Adrenal gland (tissue), 12 donors: Measurements from ENCODE around the gene LRRC46. TPM values are rescaled to one million over a fixed set of nuclear protein-coding genes. Genes with fewer than 3 reads are reported as not detected.
A peak's percentile ranks its signal among the peaks of the same experiment; 100 is the strongest.

ENCODE experiments used
- DNase-seq, 7 donors: peaks; one replicate each; pipeline ENCODE4 v3.0.0-alpha.2; 2019 to 2020
- H3K27ac ChIP-seq, 5 donors: fragments of 200-600 bp; sonication (generic) in 4 of 5; 1 replicate in 3 of 5; 2 replicates in 2 of 5; pipeline versions ENCODE4 v1.5.1 to v1.8.0; 2016 to 2020; ENCODE audit warnings: mild to moderate bottlenecking in 1 of 5
- H3K27me3 ChIP-seq: fragments of 200-600 bp; 2 replicates; pipeline ENCODE4 v1.8.0; 2021
- H3K36me3 ChIP-seq, 2 donors: fragments of 200-600 bp; replicated peaks in 1 of 2; 1 replicate in 1 of 2; 2 replicates in 1 of 2; pipeline versions ENCODE4 v1.5.1 to v1.8.0; 2018 to 2022
- H3K4me1 ChIP-seq, 2 donors: fragments of 200-600 bp; replicated peaks in 1 of 2; 1 replicate in 1 of 2; 2 replicates in 1 of 2; pipeline versions ENCODE4 v1.5.1 to v1.8.0; 2018 to 2021
- H3K4me3 ChIP-seq, 4 donors: fragments of 200-600 bp; sonication (generic) in 3 of 4; one replicate each; pipeline ENCODE4 v1.5.1; 2016 to 2018
- H3K9me3 ChIP-seq, 3 donors: fragments of 200-600 bp; sonication (generic) in 1 of 3; replicated peaks in 1 of 3; 1 replicate in 2 of 3; 2 replicates in 1 of 3; pipeline versions ENCODE4 v1.5.1 to v1.8.0; 2016 to 2021
- POLR2A ChIP-seq, 2 donors: fragments of 450-650 bp; IDR thresholded peaks; one replicate each; pipeline ENCODE4 v1.6.1; 2017; ENCODE audit warnings: antibody characterized with exemption in 2 of 2, mild to moderate bottlenecking in 2 of 2, moderate library complexity in 1 of 2
- WGBS, 4 donors: extraction: QIAGEN DNeasy Blood & Tissue Kit in 2 of 4; methylation state at CpG; one replicate each; pipeline versions ENCODE4 v1.1.5 to v1.1.7; 2013 to 2017; 5-methylcytosine and 5-hydroxymethylcytosine counted together
- intact Hi-C, 2 donors: fragments of 100-400 bp; cut with DNase I; formaldehyde crosslinking; loops; one replicate each; pipeline versions ENCODE4 v1.14.1 to v1.15.0; 2022 to 2023
- polyA plus RNA-seq, 3 donors: library from polyadenylated mRNA; stranded (reverse); fragments of 200-250 nt in 2 of 3; fragments of 350-450 nt in 1 of 3; fragmentation: Illumina TruSeq in 1 of 3; extraction: RNeasy Lipid Tissue Mini Kit (QIAGEN cat#74804) in 1 of 3; gene quantifications; one replicate each; pipeline ENCODE4 v1.2.3, GENCODE V29; 2013 to 2014
- total RNA-seq, 9 donors: library from RNA; depleted of rRNA in 4 of 9; stranded (reverse); fragments of >200 nt in 4 of 9; fragments of 120-200 nt in 1 of 9; fragmentation: NEBNext Ultra II Directional in 1 of 9; extraction: Animal tissue kit (Norgen Biotek cat#: 25700) in 1 of 9; gene quantifications; one replicate each; pipeline versions ENCODE4 v1.1.0 to v1.2.4, GENCODE V29; 2013 to 2023
- TF ChIP-seq, protein P1 (sequence below), 6 experiments: fragments of 450-650 bp in 4 of 6; fragments of 200-600 bp in 2 of 6; sonication (generic) in 1 of 6; IDR thresholded peaks; 1 replicate in 5 of 6; 2 replicates in 1 of 6; pipeline versions ENCODE4 v1.5.1 to v1.8.0; 2016 to 2021; ENCODE audit warnings: antibody characterized with exemption in 6 of 6, mild to moderate bottlenecking in 2 of 6, moderate library complexity in 1 of 6
- donor health status: healthy with polysubstance abuse.
- donor health status: Bipolar disorder and iron deficiency.
- donor health status: DM: yes; HTN: yes; CAD: no.
- donor health status: DM: no; HTN: no; CAD: no.
- donor health status: DM: no; HTN: no; CAD: no.
- donor health status: DM: yes; HTN: yes; CAD: no.

LRRC46 gene
- total and polyA plus RNA-seq, 12 donors = 0.11 to 2.3 (median 0.61) TPM; not detected in 3

DNA sequence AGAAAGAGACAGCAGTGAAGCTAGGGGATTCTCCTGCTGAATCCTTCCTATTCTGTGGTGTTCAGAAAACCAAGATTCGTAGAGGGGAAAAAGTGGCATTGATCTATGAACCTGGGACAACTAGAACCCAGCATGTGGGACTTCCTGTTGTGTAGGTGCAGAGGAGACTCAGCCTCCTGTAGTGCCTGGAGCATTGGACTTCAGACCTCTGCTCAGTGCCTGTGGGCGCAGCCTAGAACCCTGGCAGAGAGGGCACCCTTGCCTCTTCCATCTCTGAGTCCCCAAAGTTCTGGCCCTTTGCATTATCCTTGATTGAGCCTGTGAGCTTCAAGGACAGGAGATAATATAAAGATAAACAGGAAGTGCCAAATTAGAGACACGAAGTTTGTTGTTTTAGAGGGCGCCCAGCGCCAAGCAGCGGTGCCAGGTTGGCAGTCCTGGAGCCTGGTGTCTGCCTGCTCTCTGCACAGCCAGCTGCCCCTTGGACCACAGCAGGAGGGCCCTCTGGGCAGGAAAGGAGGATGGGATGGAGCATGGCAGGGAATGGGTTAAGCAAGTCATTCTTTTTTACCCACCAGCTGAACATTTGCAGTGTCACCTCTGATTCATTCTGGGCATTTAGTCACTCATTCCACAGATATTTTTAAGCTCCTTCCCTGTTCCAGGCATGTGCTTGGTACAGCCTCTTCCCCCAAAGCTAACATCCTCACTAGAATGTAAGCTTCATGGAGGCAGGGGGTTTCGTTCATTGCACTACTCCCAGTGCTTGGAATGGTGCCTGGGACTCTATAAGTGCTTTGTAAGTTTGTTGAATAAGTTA is 31.4 kb downstream of the LRRC46 start:
- no peak overlapping the region for H3K4me3 ChIP-seq
- H3K4me1 ChIP-seq = peaks cover 9 to 10% of the 10 kb centered on the region in 2 donors
- no peaks in the 10 kb centered on the region for H3K9me3 ChIP-seq
- intact Hi-C loops = no loop called here
- H3K27ac ChIP-seq = peak overlapping the region in 2 of 5 donors; percentile 9 to 39
- no peak for DNase-seq
- 52 to 70% (median 57%) methylated on average over 7 of the region's 7 CpGs for WGBS, 4 donors
- H3K36me3 ChIP-seq = no peaks in the 10 kb centered on the region
- TF ChIP-seq, protein P1, sequence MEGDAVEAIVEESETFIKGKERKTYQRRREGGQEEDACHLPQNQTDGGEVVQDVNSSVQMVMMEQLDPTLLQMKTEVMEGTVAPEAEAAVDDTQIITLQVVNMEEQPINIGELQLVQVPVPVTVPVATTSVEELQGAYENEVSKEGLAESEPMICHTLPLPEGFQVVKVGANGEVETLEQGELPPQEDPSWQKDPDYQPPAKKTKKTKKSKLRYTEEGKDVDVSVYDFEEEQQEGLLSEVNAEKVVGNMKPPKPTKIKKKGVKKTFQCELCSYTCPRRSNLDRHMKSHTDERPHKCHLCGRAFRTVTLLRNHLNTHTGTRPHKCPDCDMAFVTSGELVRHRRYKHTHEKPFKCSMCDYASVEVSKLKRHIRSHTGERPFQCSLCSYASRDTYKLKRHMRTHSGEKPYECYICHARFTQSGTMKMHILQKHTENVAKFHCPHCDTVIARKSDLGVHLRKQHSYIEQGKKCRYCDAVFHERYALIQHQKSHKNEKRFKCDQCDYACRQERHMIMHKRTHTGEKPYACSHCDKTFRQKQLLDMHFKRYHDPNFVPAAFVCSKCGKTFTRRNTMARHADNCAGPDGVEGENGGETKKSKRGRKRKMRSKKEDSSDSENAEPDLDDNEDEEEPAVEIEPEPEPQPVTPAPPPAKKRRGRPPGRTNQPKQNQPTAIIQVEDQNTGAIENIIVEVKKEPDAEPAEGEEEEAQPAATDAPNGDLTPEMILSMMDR (IDR thresholded peaks at IDR 0.05) = no peak
- no peak for TF ChIP-seq POLR2A (IDR thresholded peaks at IDR 0.05)
- peaks cover 3% of the 10 kb centered on the region for H3K27me3 ChIP-seq

DNA sequence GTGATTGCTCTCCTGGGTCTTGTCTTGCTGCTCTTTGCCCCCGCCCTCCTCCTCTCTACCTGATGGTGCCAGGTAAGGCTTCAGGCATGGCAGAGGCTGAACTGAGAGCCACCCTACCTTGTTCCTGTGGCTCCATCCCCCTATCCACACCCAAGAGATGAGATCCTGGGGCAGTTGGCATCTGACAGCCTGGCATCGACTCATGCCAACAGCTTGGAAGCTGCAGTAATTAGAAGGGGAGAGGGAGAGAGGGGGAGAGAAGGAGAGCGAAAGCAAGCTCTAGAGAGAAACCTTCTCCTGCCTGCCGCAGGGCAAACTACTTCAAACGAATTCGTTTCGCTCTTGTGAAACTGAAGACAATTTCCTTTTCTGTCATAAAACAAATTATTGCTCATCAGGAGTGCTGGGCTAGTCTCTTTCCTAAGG is 33.3 kb downstream of the LRRC46 start:
- Histone ChIP-seq H3K9me3 (no peaks in the 10 kb centered on the region), H3K27ac (no peak overlapping the region), H3K4me3 (no peak overlapping the region), H3K4me1 (peaks cover 9 to 10% of the 10 kb centered on the region in 2 donors), H3K27me3 (peaks cover 8% of the 10 kb centered on the region), H3K36me3 (no peaks in the 10 kb centered on the region)
- no peak for TF ChIP-seq POLR2A (IDR thresholded peaks at IDR 0.05)
- TF ChIP-seq, protein P1 (IDR thresholded peaks at IDR 0.05) = no peak
- DNase-seq = no peak
- intact Hi-C loops = no loop called here
- WGBS, 4 donors = 48 to 68% (median 60%) methylated on average over 7 of the region's 7 CpGs

DNA sequence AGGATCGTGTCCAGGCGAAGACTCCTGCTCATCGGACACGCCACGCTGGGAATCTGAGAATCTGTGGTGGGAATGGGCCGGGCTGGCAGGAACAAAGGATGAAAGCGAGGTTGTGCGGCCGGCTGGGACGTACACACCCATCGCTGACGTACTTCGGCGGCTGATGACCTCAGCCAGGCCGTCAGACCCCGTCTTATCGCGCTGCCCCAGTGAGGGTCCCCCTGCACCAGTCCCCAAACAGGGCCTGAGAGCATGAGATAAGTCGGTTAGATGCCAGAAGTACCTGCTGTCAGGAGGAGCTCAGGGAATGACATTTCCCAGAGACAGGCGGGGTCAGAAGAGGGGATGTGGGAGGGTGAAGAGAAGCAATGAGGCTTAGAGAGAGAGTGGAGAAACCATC is 35.5 kb downstream of the LRRC46 start:
- TF ChIP-seq POLR2A (IDR thresholded peaks at IDR 0.05) = no peak
- TF ChIP-seq, protein P1 (IDR thresholded peaks at IDR 0.05) = no peak
- Histone ChIP-seq H3K4me1 (peaks cover 9 to 10% of the 10 kb centered on the region in 2 donors), H3K36me3 (no peaks in the 10 kb centered on the region), H3K27ac (no peak overlapping the region), H3K27me3 (peaks cover 13% of the 10 kb centered on the region), H3K9me3 (no peaks in the 10 kb centered on the region), H3K4me3 (no peak overlapping the region)
- WGBS, 4 donors = 78 to 83% (median 82%) methylated on average over 18 to 20 of the region's 20 CpGs
- DNase-seq = no peak
- intact Hi-C loops = no loop called here

DNA sequence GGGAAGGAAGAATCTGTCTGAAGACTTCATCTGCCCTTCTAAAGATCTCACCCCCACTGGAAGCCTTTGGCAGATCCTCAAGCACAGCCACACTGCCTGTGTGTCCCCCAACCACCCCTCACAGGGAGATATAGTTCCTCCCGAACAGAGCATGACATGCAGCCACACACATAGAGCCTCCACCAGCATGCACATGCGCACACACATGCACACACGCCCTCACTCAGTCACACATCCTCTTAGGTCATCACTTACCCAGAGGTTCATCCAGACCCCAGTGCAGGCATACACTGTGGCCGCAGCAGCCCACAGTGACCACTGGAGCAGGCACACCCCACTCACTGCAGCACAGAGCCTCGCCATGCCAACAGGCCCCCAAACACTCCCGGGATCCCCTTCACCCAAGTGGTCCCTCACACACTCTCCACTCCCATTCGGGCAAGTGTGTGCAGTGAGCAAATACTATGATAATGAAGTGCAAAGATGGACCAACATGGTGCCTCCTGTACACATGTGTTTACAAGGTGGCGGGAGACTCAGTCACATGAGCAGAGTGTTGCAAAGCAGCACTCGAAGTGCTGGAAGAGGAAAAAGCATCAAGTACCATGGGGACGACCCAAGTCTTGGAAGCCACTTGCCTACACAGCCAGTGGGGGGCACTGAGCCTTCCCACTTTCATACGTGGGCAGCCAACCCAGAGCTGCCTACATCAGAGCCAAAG is 36.5 kb downstream of the LRRC46 start:
- H3K4me3 ChIP-seq = no peak overlapping the region
- intact Hi-C loops = no loop called here
- no peaks in the 10 kb centered on the region for H3K36me3 ChIP-seq
- WGBS, 4 donors = 81 to 96% (median 89%) methylated on average over 8 to 11 of the region's 11 CpGs
- TF ChIP-seq, protein P1 (IDR thresholded peaks at IDR 0.05) = no peak
- TF ChIP-seq POLR2A (IDR thresholded peaks at IDR 0.05) = no peak
- H3K4me1 ChIP-seq = peaks cover 2 to 3% of the 10 kb centered on the region in 2 donors
- no peaks in the 10 kb centered on the region for H3K9me3 ChIP-seq
- DNase-seq = no peak
- no peak overlapping the region for H3K27ac ChIP-seq
- peaks cover 22% of the 10 kb centered on the region for H3K27me3 ChIP-seq
